ENCODE data around the gene RAD51AP1.
A peak's percentile ranks its signal among the peaks of the same experiment; 100 is the strongest.

RAD51AP1 gene

DNA sequence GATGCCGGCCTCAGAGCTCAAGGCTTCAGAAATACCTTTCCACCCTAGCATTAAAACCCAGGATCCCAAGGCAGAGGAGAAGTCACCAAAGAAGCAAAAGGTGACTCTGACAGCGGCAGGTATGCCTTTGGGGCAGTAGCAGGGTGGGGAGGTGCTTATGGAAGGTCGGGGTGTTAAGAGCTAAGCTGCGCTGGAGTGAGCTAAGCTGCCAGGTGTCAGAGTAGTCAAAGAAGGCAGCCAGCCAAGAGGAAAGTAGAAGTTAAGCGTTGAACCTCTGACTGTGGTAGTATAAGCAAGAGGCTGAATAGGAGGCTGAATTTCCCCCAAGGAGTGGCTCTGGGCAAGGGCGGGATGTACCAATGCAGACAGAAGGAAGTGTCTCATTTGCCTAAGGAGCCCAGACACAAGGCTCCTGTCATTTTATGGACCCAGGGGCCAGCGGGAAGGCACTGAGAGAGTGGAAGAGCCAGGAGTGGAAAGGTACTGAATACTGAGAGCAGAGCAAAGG, 52.5 kb downstream of the RAD51AP1 start:
- no peak for DNase-seq (ENCODE audit: low read depth, low spot score)

DNA sequence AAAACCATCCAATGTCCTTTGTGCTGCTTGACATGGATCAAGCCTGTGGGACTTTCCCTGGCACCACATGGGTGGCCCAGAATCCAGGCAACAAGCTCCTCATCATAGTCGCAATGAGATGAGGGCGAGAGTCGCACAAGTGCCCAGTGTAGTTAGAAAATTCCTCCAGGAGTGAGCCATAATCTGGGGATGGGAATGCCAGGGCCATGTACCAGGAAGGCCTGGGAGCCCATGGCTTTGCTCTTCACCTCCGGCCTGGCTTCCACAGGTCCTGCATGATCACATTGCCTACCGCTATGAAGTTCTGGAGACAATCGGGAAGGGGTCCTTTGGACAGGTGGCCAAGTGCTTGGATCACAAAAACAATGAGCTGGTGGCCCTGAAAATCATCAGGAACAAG, 57.2 kb downstream of the RAD51AP1 start:
- DNase-seq (ENCODE audit: low read depth, low spot score), result no peak

- DNase-seq (ENCODE audit: low read depth, low spot score), result no peak
Observed at GRCh38 chr12:4603421-4603820, 64.7 kb downstream of the RAD51AP1 start.

DNA sequence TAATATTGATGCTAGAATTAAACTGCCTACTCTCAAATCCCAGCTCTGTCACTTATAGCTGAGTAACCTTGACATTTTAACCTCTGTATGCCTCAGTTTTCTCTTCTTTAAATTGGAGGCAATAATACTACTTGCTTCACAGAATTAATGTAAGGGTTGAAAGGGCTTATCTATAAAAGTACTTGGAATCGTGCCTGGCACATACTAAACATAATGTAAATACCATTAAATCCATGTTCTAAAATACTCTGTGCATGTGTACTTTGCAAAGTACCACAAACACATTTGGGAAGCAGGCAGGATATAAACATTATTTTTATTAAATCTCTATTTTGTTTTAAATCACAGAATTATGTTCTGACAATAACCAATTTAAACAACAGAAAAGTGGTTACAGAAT, 65.3 kb downstream of the RAD51AP1 start:
- no peak for DNase-seq (ENCODE audit: low read depth, low spot score)

DNA sequence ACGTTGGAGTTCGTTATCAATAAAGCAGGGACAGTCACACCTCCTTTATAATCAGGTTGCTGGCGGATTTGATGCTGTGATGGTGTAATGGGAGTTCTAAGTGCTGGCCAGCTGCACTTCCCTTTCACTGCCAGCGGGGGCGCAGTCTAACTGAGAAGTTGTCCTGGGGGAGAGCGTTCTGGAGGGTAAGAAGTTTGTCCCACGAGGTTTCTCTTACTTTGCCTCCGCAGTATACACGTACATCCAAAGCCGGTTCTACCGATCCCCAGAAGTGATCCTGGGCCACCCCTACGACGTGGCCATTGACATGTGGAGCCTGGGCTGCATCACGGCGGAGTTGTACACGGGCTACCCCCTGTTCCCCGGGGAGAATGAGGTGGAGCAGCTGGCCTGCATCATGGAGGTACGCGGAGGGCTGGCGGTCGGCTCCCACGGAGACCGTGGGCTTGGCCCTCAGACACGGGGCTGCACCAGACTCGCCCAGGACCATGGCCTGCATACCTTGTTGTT, 66.0 kb downstream of the RAD51AP1 start:
- DNase-seq (ENCODE audit: low read depth, low spot score), result peak; percentile 63

DNA sequence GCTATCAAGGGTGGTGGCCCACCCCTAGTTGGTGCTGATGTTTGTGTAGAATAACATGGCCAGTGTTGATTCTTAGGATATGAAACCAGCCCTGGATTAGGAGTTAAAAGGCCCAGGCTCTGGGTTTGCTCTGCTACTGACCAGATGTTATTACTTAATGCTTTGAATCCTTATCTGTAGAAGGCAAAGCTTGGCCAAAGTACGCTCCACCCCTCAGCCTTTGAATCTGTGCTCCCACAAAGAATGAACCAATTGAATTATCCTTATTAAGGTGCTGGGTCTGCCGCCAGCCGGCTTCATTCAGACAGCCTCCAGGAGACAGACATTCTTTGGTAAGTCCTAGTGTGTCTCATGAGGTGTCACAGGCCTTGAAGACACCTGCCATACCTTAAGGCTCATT, 68.4 kb downstream of the RAD51AP1 start:
- DNase-seq (ENCODE audit: low read depth, low spot score), result no peak

DNA sequence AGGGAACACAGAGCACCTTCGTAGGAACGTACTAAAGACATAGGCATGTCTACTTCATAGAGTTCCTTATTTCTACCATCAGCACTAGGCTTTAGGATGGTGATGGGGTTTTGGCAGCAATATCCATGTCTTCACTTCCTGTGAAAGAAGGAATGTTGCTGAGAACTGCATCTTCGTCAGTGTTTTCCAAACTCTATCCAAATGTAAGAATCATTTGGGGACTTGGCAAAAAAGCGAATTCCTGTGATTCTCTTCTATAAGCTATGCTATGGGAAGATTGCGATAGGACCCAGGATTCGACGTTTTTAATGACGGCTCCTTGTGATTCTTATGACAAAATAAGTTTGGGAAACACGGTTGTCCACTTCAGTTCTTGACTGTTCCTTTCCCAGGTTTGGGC, 70.4 kb downstream of the RAD51AP1 start:
- no peak for DNase-seq (ENCODE audit: low read depth, low spot score)

Data from brain pericyte (primary cell).